Loucy (cell line): ENCODE data around the gene TBC1D24.

Source experiments
- EZH2phosphoT487 ChIP-seq: fragments of 200-600 bp; IDR thresholded peaks from 2 replicates; pipeline ENCODE4 v1.6.1; 2018; ENCODE audit warnings: antibody characterized with exemption, mild to moderate bottlenecking, moderate library complexity, borderline replicate concordance
- TF ChIP-seq, protein P1 (sequence below): fragments of 200-600 bp; sonication (generic); conservative IDR thresholded peaks from 2 replicates; pipeline ENCODE4 v1.5.1; 2014; ENCODE audit warnings: mild to moderate bottlenecking, antibody characterized with exemption, low read length

DNA sequence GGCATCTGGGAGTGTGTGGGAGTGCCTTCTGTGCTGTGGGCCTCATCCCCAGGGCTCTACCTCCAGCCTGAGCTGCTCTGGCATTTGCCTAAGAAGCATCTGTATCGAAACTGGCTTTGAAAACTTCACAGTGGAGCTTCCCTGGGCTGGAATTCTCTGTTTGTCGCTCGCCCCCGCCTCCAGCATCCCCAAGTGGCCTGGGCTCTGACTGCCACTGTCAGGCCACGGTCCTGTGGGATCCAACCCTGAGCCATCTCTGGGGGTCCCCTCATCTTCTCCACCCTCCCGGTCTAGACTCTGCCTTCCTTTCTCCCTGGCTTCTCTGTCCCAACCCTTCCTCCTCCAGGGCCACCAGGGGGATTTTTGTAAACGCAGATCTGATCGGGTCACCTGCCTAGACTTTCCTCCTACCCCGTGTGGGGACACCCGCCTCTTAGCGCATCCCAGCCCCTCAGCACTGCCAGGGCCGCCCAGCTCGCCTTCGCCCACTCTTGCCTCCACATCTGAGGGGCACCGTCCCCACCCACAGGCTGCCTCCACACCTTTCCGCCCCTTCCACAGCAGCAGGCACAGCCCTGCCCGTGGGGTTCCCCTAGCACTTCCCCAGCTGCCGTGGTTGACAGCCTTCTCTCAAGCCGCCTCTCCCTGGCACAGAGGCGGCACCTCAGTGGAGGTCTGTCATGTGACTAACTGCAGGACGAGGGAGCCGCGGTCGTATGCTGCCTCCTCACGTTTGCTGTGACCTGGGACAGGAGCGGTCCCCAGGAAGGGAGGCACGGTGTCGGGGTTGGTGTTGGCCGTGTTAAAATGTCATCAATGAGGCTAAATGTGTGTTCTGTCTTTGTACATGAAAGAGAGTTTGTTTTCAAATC, 12.0 kb downstream of the TBC1D24 start:
- TF ChIP-seq, protein P1, sequence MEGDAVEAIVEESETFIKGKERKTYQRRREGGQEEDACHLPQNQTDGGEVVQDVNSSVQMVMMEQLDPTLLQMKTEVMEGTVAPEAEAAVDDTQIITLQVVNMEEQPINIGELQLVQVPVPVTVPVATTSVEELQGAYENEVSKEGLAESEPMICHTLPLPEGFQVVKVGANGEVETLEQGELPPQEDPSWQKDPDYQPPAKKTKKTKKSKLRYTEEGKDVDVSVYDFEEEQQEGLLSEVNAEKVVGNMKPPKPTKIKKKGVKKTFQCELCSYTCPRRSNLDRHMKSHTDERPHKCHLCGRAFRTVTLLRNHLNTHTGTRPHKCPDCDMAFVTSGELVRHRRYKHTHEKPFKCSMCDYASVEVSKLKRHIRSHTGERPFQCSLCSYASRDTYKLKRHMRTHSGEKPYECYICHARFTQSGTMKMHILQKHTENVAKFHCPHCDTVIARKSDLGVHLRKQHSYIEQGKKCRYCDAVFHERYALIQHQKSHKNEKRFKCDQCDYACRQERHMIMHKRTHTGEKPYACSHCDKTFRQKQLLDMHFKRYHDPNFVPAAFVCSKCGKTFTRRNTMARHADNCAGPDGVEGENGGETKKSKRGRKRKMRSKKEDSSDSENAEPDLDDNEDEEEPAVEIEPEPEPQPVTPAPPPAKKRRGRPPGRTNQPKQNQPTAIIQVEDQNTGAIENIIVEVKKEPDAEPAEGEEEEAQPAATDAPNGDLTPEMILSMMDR, result no peak
- no peak for TF ChIP-seq EZH2phosphoT487
